ENCODE measurements around the gene GAS6. TPM values are rescaled to one million over a fixed set of nuclear protein-coding genes. Genes with fewer than 3 reads are reported as not detected.

Gene GAS6
- total RNA-seq, 4 donors from 2014 or later: 152 to 284 (median 169) TPM

DNA sequence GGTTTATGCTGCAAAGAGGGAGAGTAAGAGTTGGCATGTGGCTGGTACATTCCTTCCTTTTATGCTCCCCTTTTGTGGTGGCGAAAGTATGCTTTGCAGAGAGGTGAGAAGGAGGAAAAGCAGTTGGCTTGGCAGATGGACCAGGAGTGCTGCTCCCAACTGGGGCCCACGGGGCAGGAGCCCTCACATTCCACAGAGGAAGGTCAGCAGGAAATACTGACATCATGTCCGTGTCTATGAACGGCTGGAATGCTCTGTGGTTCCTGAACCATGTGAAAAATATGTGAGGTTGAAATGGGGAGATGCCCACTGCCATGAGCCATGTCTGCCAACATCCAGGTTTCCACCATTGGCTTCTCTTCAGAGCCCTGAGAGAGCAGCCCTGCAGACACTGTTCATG is 33.3 kb upstream of the GAS6 start:
- H3K36me3 ChIP-seq: no peaks in the 10 kb centered on the region
- DNase-seq: no peak
- no peak overlapping the region for H3K4me3 ChIP-seq
- no peaks in the 10 kb centered on the region for H3K9me3 ChIP-seq
- no peak overlapping the region for H3K27ac ChIP-seq
- intact Hi-C loops (cut with DNase I; ENCODE audit: low total_unique reads): no loop called here
- peaks cover 14% of the 10 kb centered on the region for H3K27me3 ChIP-seq
- no peak for TF ChIP-seq EP300 (IDR thresholded peaks at IDR 0.05; ENCODE audit: low read depth)
- no peaks in the 10 kb centered on the region for H3K4me1 ChIP-seq
- 72 to 76% methylated on average over 3 to 4 of the region's 4 CpGs for WGBS, 2 donors (ENCODE audit: low coverage in 1 of 2)
- in situ Hi-C loops (cut with MboI; ENCODE audit: low pct_ligation_motif_present in 1 of 4, low pct_unique_long_range_greater_than_20kb in 1 of 4, low sequenced_read_pairs in 3 of 4): no loop called here

DNA sequence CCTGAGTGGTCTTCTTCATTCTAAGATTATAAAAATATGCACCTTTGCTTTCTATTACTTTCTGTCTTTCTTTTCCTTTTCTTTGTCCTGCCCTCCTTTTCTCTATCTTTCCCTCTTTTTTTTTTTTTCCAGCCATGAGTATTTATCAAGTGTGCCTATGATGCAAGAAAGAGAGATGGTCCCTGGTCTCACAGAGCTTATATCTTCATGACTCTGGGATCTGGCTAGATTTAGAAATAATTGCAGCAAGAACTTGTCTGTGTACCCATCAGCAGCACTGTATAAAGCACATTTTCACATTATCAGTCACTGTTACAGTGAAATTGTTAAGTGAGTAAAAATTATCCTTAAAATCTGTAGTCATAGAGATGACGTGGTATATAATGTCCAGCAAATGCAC is 31.6 kb upstream of the GAS6 start:
- in situ Hi-C loops (cut with MboI; ENCODE audit: low pct_ligation_motif_present in 1 of 4, low pct_unique_long_range_greater_than_20kb in 1 of 4, low sequenced_read_pairs in 3 of 4) (no loop called here), intact Hi-C loops (cut with DNase I; ENCODE audit: low total_unique reads) (no loop called here)
- TF ChIP-seq POLR2AphosphoS5 (IDR thresholded peaks at IDR 0.05) (no peak), POLR2A (IDR thresholded peaks at IDR 0.05) (no peak), EP300 (IDR thresholded peaks at IDR 0.05; ENCODE audit: low read depth) (no peak)
- TF ChIP-seq, protein P1, sequence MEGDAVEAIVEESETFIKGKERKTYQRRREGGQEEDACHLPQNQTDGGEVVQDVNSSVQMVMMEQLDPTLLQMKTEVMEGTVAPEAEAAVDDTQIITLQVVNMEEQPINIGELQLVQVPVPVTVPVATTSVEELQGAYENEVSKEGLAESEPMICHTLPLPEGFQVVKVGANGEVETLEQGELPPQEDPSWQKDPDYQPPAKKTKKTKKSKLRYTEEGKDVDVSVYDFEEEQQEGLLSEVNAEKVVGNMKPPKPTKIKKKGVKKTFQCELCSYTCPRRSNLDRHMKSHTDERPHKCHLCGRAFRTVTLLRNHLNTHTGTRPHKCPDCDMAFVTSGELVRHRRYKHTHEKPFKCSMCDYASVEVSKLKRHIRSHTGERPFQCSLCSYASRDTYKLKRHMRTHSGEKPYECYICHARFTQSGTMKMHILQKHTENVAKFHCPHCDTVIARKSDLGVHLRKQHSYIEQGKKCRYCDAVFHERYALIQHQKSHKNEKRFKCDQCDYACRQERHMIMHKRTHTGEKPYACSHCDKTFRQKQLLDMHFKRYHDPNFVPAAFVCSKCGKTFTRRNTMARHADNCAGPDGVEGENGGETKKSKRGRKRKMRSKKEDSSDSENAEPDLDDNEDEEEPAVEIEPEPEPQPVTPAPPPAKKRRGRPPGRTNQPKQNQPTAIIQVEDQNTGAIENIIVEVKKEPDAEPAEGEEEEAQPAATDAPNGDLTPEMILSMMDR (IDR thresholded peaks at IDR 0.05): no peak

DNA sequence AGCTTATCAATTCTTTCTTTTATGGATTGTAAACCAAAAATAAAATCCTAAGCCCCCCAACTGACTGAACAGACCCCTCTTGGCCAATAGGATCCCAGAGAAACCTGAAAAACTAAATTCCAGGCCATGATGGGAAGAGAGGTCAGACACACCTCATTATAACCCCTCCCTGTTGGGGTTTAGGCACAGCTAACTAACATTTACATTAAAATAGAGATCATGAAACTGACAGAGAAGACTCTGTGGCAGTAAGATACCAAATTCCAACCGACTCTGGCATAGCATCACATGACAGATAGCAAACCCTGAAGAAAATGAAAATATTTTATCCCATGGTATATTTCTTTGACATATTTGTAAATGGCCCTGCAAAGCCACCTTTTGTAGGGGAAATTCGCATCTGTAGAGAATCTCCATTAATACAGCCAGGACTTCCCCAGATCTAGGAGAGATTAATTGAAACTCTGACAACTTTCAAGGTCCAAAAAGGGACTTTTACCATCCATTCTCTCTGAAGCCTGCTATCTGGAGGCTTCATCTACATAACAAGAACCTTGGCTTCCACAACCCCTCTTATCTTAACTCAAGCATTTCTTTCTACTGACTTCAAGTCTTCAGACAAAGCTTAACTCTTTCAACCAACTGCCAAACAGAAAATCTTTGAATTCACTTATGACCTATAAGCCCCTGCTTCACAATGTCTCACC is 27.1 kb upstream of the GAS6 start:
- H3K4me1 ChIP-seq: peaks cover 0 to 5% (median 0%) of the 10 kb centered on the region in 4 donors
- TF ChIP-seq POLR2AphosphoS5 (IDR thresholded peaks at IDR 0.05): no peak
- TF ChIP-seq, protein P1 (IDR thresholded peaks at IDR 0.05): no peak
- H3K27ac ChIP-seq: no peak overlapping the region
- H3K36me3 ChIP-seq: no peaks in the 10 kb centered on the region
- no peak for DNase-seq
- H3K4me3 ChIP-seq: no peak overlapping the region
- WGBS, 2 donors (ENCODE audit: low coverage in 1 of 2): 64 to 82% methylated on average over 2 of the region's 2 CpGs
- in situ Hi-C loops (cut with MboI; ENCODE audit: low pct_ligation_motif_present in 1 of 4, low pct_unique_long_range_greater_than_20kb in 1 of 4, low sequenced_read_pairs in 3 of 4): no loop called here
- peaks cover 13% of the 10 kb centered on the region for H3K27me3 ChIP-seq
- no peaks in the 10 kb centered on the region for H3K9me3 ChIP-seq
- intact Hi-C loops (cut with DNase I; ENCODE audit: low total_unique reads): no loop called here

More for the DNA sequence above, 31.6 kb upstream of the GAS6 start:
- WGBS, 2 donors (ENCODE audit: low coverage in 1 of 2): 89 to 92% methylated on average over 1 of the region's 1 CpG
- Histone ChIP-seq H3K9me3 (no peaks in the 10 kb centered on the region), H3K4me1 (no peaks in the 10 kb centered on the region), H3K27ac (no peak overlapping the region), H3K27me3 (peaks cover 14% of the 10 kb centered on the region), H3K4me3 (no peak overlapping the region), H3K36me3 (no peaks in the 10 kb centered on the region)
- no peak for DNase-seq

DNA sequence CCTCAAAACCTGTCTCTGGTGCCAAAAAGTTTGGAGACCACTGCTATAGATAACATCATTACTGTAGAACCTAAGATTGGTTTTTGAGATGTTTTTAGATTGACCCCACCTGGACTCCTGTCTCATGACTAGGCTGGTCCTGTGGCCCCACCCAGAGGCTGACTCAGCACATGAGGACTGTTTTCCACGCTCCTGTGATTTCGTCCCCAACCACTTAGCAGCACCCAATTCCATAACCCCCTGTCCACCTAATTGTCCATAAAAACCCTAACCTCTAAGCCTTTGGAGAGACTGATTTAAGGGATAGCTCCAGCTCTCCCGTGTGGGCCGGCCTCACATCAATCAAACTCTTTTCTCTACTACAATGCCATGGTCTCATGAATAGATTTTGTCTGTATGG is 25.6 kb upstream of the GAS6 start:
- Histone ChIP-seq H3K27ac (no peak overlapping the region), H3K27me3 (peaks cover 5% of the 10 kb centered on the region), H3K4me1 (peaks cover 0 to 5% (median 0%) of the 10 kb centered on the region in 4 donors), H3K9me3 (no peaks in the 10 kb centered on the region), H3K4me3 (no peak overlapping the region), H3K36me3 (no peaks in the 10 kb centered on the region)
- no peak for TF ChIP-seq POLR2A (IDR thresholded peaks at IDR 0.05)
- no peak for TF ChIP-seq POLR2AphosphoS5 (IDR thresholded peaks at IDR 0.05)
- TF ChIP-seq, protein P1 (IDR thresholded peaks at IDR 0.05): no peak
- TF ChIP-seq EP300 (IDR thresholded peaks at IDR 0.05; ENCODE audit: low read depth): no peak
- no peak for DNase-seq
- intact Hi-C loops (cut with DNase I; ENCODE audit: low total_unique reads): no loop called here
- in situ Hi-C loops (cut with MboI; ENCODE audit: low pct_ligation_motif_present in 1 of 4, low pct_unique_long_range_greater_than_20kb in 1 of 4, low sequenced_read_pairs in 3 of 4): no loop called here
- WGBS, 2 donors (ENCODE audit: low coverage in 1 of 2): 87 to 100% methylated on average over 1 to 4 of the region's 4 CpGs

Data from transverse colon (tissue), 4 donors.